K562 (cell line): Measurements from ENCODE around the gene PSMB11. TPM values are rescaled to one million over a fixed set of nuclear protein-coding genes. Genes with fewer than 3 reads are reported as not detected.

Experiments used
- ATAC-seq: fragments of 200-7000 bp; cut with Tn5 transposase; 3 replicates; pipeline ENCODE4 v1.9.1; 2020; ENCODE audit warnings: moderate library complexity
- BruUV-seq: library from RNA; stranded (reverse); fragments of 400-500 nt; replicated peaks from 2 replicates; lab custom pipeline; 2021; lab: Mats Ljungman, UMichigan
- CTCF ChIA-PET: fragments of 300-600 bp; formaldehyde crosslinking; extraction: SDS; loops from one replicate; lab custom pipeline; 2021; ENCODE audit warnings: low intra/inter-chr PET ratio; lab: Yijun Ruan, JAX
- POLR2A ChIA-PET: fragments of 300-600, 350-650 bp; sonication (Branson Sonifier 250); formaldehyde crosslinking; extraction: SDS; loops from one replicate; lab custom pipeline; 2021; ENCODE audit warnings: antibody characterized with exemption, inconsistent platforms; lab: Yijun Ruan, JAX
- DNase-seq, 4 experiments: peaks; one replicate each; pipeline versions ENCODE4 v3.0.0 to v3.0.0-alpha.2; 2011 to 2018; ENCODE audit warnings: low spot score in 3 of 4, mixed read lengths in 3 of 4; ENCODE audit errors: extremely low read depth in 1 of 4
- FAIRE-seq: peaks from 2 replicates; lab custom pipeline; 2011; peaks lifted over from hg19 to GRCh38; lab: Jason Lieb, UNC
- H2AFZ ChIP-seq: 2 replicates; pipeline ENCODE4 v1.6.0; 2011; ENCODE audit warnings: low read depth, low read length, control low read depth, inconsistent platforms
- H3K27ac ChIP-seq: fragments of 200-600 bp; 3 replicates; pipeline ENCODE4 v1.8.0; 2011; ENCODE audit warnings: low read depth, mild to moderate bottlenecking, control low read depth, inconsistent platforms, low read length, moderate library complexity, mixed read lengths; ENCODE audit errors: extremely low read depth
- H3K27me3 ChIP-seq, 2 experiments: fragments of 300-600 bp in 1 of 2; 2 replicates in 1 of 2; 3 replicates in 1 of 2; pipeline versions ENCODE4 v1.6.0 to v1.8.0; 2011; ENCODE audit warnings: inconsistent platforms in 2 of 2, low read length in 2 of 2, mild to moderate bottlenecking in 1 of 2, mixed read lengths in 1 of 2, moderate library complexity in 1 of 2; ENCODE audit not compliant: control insufficient read depth in 2 of 2, insufficient read depth in 2 of 2
- H3K36me3 ChIP-seq: fragments of 300-600 bp; 3 replicates; pipeline ENCODE4 v1.8.0; 2011; ENCODE audit warnings: mild to moderate bottlenecking, low read length, inconsistent platforms; ENCODE audit not compliant: control insufficient read depth, insufficient read depth
- H3K4me1 ChIP-seq, 2 experiments: fragments of 200-600 bp in 1 of 2; replicated peaks in 1 of 2; 2 replicates in 1 of 2; 3 replicates in 1 of 2; pipeline versions ENCODE4 v1.5.1 to v1.8.0; 2011; ENCODE audit warnings: inconsistent platforms in 2 of 2, low read length in 2 of 2, mild to moderate bottlenecking in 1 of 2, mixed read lengths in 1 of 2, moderate library complexity in 1 of 2; ENCODE audit not compliant: control insufficient read depth in 2 of 2, insufficient read depth in 2 of 2
- H3K4me2 ChIP-seq: 2 replicates; pipeline ENCODE4 v1.6.1; 2011; ENCODE audit warnings: low read length, control low read depth, inconsistent platforms, mixed read lengths; ENCODE audit not compliant: insufficient read depth
- H3K4me3 ChIP-seq: fragments of 200-600 bp; sonication (generic), shearing (Covaris generic); 2 replicates; pipeline ENCODE4 v1.5.1; 2016; ENCODE audit warnings: control low read depth, inconsistent platforms
- H3K79me2 ChIP-seq: fragments of 200-600 bp; 3 replicates; pipeline ENCODE4 v1.8.0; 2011; ENCODE audit warnings: low read length, inconsistent platforms; ENCODE audit not compliant: control insufficient read depth, insufficient read depth
- H3K9ac ChIP-seq, 2 experiments: 2 replicates each; pipeline versions ENCODE4 v1.6.0 to v1.6.1; 2011; ENCODE audit warnings: low read depth in 2 of 2, low read length in 2 of 2, control low read depth in 1 of 2, inconsistent platforms in 1 of 2, mild to moderate bottlenecking in 1 of 2, mixed read lengths in 1 of 2; ENCODE audit not compliant: insufficient read depth in 1 of 2
- H3K9me1 ChIP-seq: one replicate; pipeline ENCODE4 v1.6.0; 2011; ENCODE audit warnings: inconsistent platforms, mild to moderate bottlenecking, low read length, moderate library complexity; ENCODE audit not compliant: control insufficient read depth, insufficient read depth
- H3K9me3 ChIP-seq: replicated peaks from 2 replicates; pipeline ENCODE4 v1.5.1; 2011; ENCODE audit warnings: low read depth, low read length, inconsistent platforms; ENCODE audit not compliant: control insufficient read depth, insufficient read depth
- H4K20me1 ChIP-seq: replicated peaks from 2 replicates; pipeline ENCODE4 v1.6.1; 2011; ENCODE audit warnings: low read length, inconsistent platforms, mixed read lengths; ENCODE audit not compliant: control insufficient read depth, insufficient read depth
- EGR1 ChIP-seq: fragments of 450-650 bp; conservative IDR thresholded peaks from 2 replicates; pipeline ENCODE4 v1.6.1; 2017; ENCODE audit warnings: mild to moderate bottlenecking
- FOXM1 ChIP-seq, 2 experiments: fragments of 450-650 bp in 1 of 2; sonication (generic) in 1 of 2; formaldehyde crosslinking in 1 of 2; IDR thresholded peaks; 2 replicates each; pipeline versions ENCODE4 v1.6.1 to v1.9.0; 2017 to 2022; ENCODE audit warnings: low read depth in 2 of 2, mild to moderate bottlenecking in 2 of 2, missing genetic modification reagents in 1 of 2, moderate library complexity in 1 of 2
- KDM1A ChIP-seq, 2 experiments: fragments of 450-650 bp; IDR thresholded peaks; 2 replicates each; pipeline ENCODE4 v1.6.1; 2016; ENCODE audit warnings: mild to moderate bottlenecking in 2 of 2
- KDM5B ChIP-seq: fragments of 200-600 bp; sonication (generic); IDR thresholded peaks from 2 replicates; pipeline ENCODE4 v1.6.1; 2012; ENCODE audit warnings: low read depth, mild to moderate bottlenecking, moderate library complexity, low read length, control low read depth, inconsistent platforms; ENCODE audit not compliant: insufficient replicate concordance
- MEIS2 ChIP-seq: fragments of 450-650 bp; IDR thresholded peaks from 2 replicates; pipeline ENCODE4 v1.6.1; 2014; ENCODE audit warnings: mild to moderate bottlenecking; ENCODE audit not compliant: partially characterized antibody
- NR1H2 ChIP-seq: sonication (generic); formaldehyde crosslinking; IDR thresholded peaks from 2 replicates; pipeline ENCODE4 v1.4.0; 2020; ENCODE audit warnings: mild to moderate bottlenecking, missing genetic modification reagents
- PBX2 ChIP-seq, 2 experiments: IDR thresholded peaks in 1 of 2; conservative IDR thresholded peaks in 1 of 2; 2 replicates each; pipeline ENCODE4 v1.6.1; 2016; ENCODE audit warnings: low read depth in 2 of 2, mild to moderate bottlenecking in 1 of 2, missing compliant biosample characterization in 1 of 2, missing genetic modification characterization in 1 of 2, moderate library complexity in 1 of 2
- POLR2A ChIP-seq: fragments of 450-650 bp; conservative IDR thresholded peaks from 2 replicates; pipeline ENCODE4 v1.6.1; 2016
- POLR2AphosphoS2 ChIP-seq: IDR thresholded peaks from 2 replicates; pipeline ENCODE4 v1.6.1; 2012; ENCODE audit warnings: low read length, improper control_type of control experiment
- SUPT5H ChIP-seq: fragments of 450-650 bp; IDR thresholded peaks from 2 replicates; pipeline ENCODE4 v1.6.1; 2016
- WGBS: fragments of 100-300 bp; shearing (Covaris generic); methylation state at CpG from one replicate; pipeline ENCODE4 v1.1.6; 2016; ENCODE audit warnings: low coverage, mixed read lengths; ENCODE audit not compliant: insufficient coverage; ENCODE audit errors: missing lambda C conversion rate; 5-methylcytosine and 5-hydroxymethylcytosine counted together
- in situ Hi-C: fragments of 300-500 bp; cut with MboI; formaldehyde crosslinking; loops from 4 replicates; pipeline ENCODE4 v1.15.0; 2018; ENCODE audit warnings: inconsistent platforms, mixed read lengths
- intact Hi-C: fragments of 100-400 bp; cut with micrococcal nuclease; formaldehyde crosslinking; loops from 2 replicates; pipeline ENCODE4 v1.14.2; 2022
- polyA plus RNA-seq, 8 experiments: library from polyadenylated mRNA; depleted of rRNA in 4 of 8; stranded (reverse) in 5 of 8; unstranded in 3 of 8; fragments of >200 nt; fragmentation: Nextera tagmentation in 2 of 8; fragmentation: Illumina TruSeq in 1 of 8; extraction: Ambion mirVana in 2 of 8; extraction: Trizol in 1 of 8; gene quantifications; 2 replicates each; pipeline versions ENCODE4 v1.2.1 to v1.2.3, GENCODE V29; 2011 to 2014; ENCODE audit warnings: inconsistent platforms in 1 of 8, missing spikeins in 1 of 8
- total RNA-seq, 7 experiments: library from RNA; depleted of rRNA in 6 of 7; stranded (reverse); fragments of >200 nt in 6 of 7; fragmentation: Illumina TruSeq in 2 of 7; extraction: Trizol in 2 of 7; gene quantifications; 2 replicates each; pipeline versions ENCODE4 v1.2.1 to v1.2.3, GENCODE V29; 2011 to 2021; ENCODE audit warnings: low replicate concordance in 1 of 7

The PSMB11 gene
- total and polyA plus RNA-seq, 9 of the 15 experiments (the other 6 are each of a cell fraction or from before 2014, with no cell fraction given): not detected

- Histone ChIP-seq H3K9me1 (no peaks in the 10 kb centered on the region), H3K27ac (no peak overlapping the region), H3K79me2 (peaks cover 11% of the 10 kb centered on the region; the same call in 2 of the 3 replicates), H3K9me3 (no peaks in the 10 kb centered on the region), H3K4me1 (peaks cover 17 to 41% of the 10 kb centered on the region in 2 experiments; a peak in 4 of 5 replicates), H3K27me3 (no peaks in the 10 kb centered on the region), H3K9ac (no peak overlapping the region; a peak in 1 of 4 replicates), H2AFZ (no peak overlapping the region), H3K4me2 (no peak overlapping the region), H3K36me3 (peaks cover 42% of the 10 kb centered on the region), H4K20me1 (peaks cover 10% of the 10 kb centered on the region; the same call in 1 of the 2 replicates), H3K4me3 (no peak overlapping the region)
- FAIRE-seq (no peak), ATAC-seq (no peak), DNase-seq (no peak)
- TF ChIP-seq NR1H2 (no peak), MEIS2 (peak; percentile 31)
- ChIA-PET POLR2A (interaction anchor here (0.9 to 6.6 kb wide), 5 partner anchors 13 to 29 kb away, joined by 3 to 65 read pairs (median 7); no protein-coding TSS in a partner anchor), CTCF (interaction anchor here (0.6 to 0.7 kb wide), 2 partner anchors 222 to 1271 kb away, joined by 3 to 5 read pairs; no protein-coding TSS in a partner anchor)
- intact Hi-C loops (no loop called here), in situ Hi-C loops (no loop called here)
- WGBS: 87% methylated on average over 7 of the region's 7 CpGs
- no TSS peak for BruUV-seq
Measured at GRCh38 chr14:23024612-23025075, 17.4 kb upstream of the PSMB11 start.

- Histone ChIP-seq H2AFZ (no peak overlapping the region), H3K79me2 (peaks cover 11% of the 10 kb centered on the region; the same call in 2 of the 3 replicates), H3K27ac (no peak overlapping the region; the same call in 2 of the 3 replicates), H3K9me1 (no peaks in the 10 kb centered on the region), H4K20me1 (peaks cover 10% of the 10 kb centered on the region; the same call in 1 of the 2 replicates), H3K4me2 (no peak overlapping the region), H3K9ac (peak overlapping the region in 1 of 2 experiments; percentile 47; a peak in 1 of 4 replicates), H3K4me1 (peaks cover 15 to 39% of the 10 kb centered on the region in 2 experiments; a peak in 4 of 5 replicates), H3K27me3 (no peaks in the 10 kb centered on the region), H3K36me3 (peaks cover 45% of the 10 kb centered on the region), H3K9me3 (no peaks in the 10 kb centered on the region), H3K4me3 (no peak overlapping the region)
- ATAC-seq (peak; percentile 30), DNase-seq (peak in 2 of 4 experiments; percentile 27 to 56), FAIRE-seq (no peak)
- intact Hi-C loops: no loop called here
- 68% methylated on average over 4 of the region's 4 CpGs for WGBS
- in situ Hi-C loops: no loop called here
- BruUV-seq: no TSS peak
- CTCF ChIA-PET: interaction anchor here (0.7 kb wide), 1 partner anchor 221 kb away, joined by 3 read pairs; no protein-coding TSS in a partner anchor
- POLR2A ChIA-PET: interaction anchor here (1.1 to 6.6 kb wide), 3 partner anchors 9 to 18 kb away, joined by 4 to 65 read pairs (median 44); partner anchors contain the start of gene PSMB5
- peak; percentile 44 to 45; a peak in 2 of 4 replicates for TF ChIP-seq KDM1A (IDR thresholded peaks at IDR 0.05)
- no peak for TF ChIP-seq PBX2 (CRISPR knock-in tag; IDR thresholded peaks at IDR 0.05; ENCODE audit: low read depth)
- peak; percentile 21; the same call in 1 of the 2 replicates for TF ChIP-seq PBX2 (tag; conservative IDR thresholded peaks at IDR 0.05; ENCODE audit: low read depth)
- TF ChIP-seq POLR2AphosphoS2: peak; percentile 79; the same call in 1 of the 2 replicates
- peak; percentile 91 for TF ChIP-seq EGR1
- TF ChIP-seq KDM5B: no peak
- TF ChIP-seq POLR2A: peak; percentile 68
- TF ChIP-seq FOXM1 (IDR thresholded peaks at IDR 0.05; ENCODE audit: low read depth): no peak
- no peak for TF ChIP-seq FOXM1 (CRISPR knock-in tag; IDR thresholded peaks at IDR 0.05; ENCODE audit: low read depth)
- peak; percentile 50 for TF ChIP-seq SUPT5H
Measured at GRCh38 chr14:23025151-23025814, 16.7 kb upstream of the PSMB11 start.
